HepG2 (cell line): ENCODE data around the gene SULT6B1. TPM values are rescaled to one million over a fixed set of nuclear protein-coding genes. Genes with fewer than 3 reads are reported as not detected.

Source experiments
- BHLHE40 ChIP-seq: IDR thresholded peaks from 2 replicates; pipeline ENCODE4 v1.6.1; 2011; ENCODE audit warnings: low read length, improper control_type of control experiment
- CBX1 ChIP-seq: IDR thresholded peaks from one replicate; pipeline ENCODE4 v1.6.1; 2016; ENCODE audit warnings: antibody characterized with exemption, low read depth
- KMT2A ChIP-seq: sonication (generic); formaldehyde crosslinking; IDR thresholded peaks from 2 replicates; pipeline ENCODE4 v1.4.0; 2020; ENCODE audit warnings: missing genetic modification reagents
- NBN ChIP-seq: fragments of 450-650 bp; conservative IDR thresholded peaks from 2 replicates; pipeline ENCODE4 v1.6.1; 2017
- NFRKB ChIP-seq: fragments of 450-650 bp; IDR thresholded peaks from 2 replicates; pipeline ENCODE4 v1.6.1; 2017
- NR2C2 ChIP-seq: sonication (generic); formaldehyde crosslinking; IDR thresholded peaks from 2 replicates; pipeline ENCODE4 v1.4.0; 2020; ENCODE audit warnings: missing genetic modification reagents, mild to moderate bottlenecking, moderate library complexity, borderline replicate concordance
- NR3C1 ChIP-seq: sonication (generic); formaldehyde crosslinking; IDR thresholded peaks from 2 replicates; pipeline ENCODE4 v1.4.0; 2020; ENCODE audit warnings: missing genetic modification reagents
- REL ChIP-seq: sonication (generic); formaldehyde crosslinking; conservative IDR thresholded peaks from 2 replicates; pipeline ENCODE4 v1.8.0; 2022; ENCODE audit warnings: mild to moderate bottlenecking, missing genetic modification reagents, moderate library complexity
- SPEN ChIP-seq: sonication (generic); formaldehyde crosslinking; IDR thresholded peaks from 2 replicates; pipeline ENCODE4 v1.5.1; 2020; ENCODE audit warnings: low read depth, mild to moderate bottlenecking, missing genetic modification reagents
- TBX2 ChIP-seq: sonication (generic); formaldehyde crosslinking; IDR thresholded peaks from 2 replicates; pipeline ENCODE4 v1.5.0; 2020; ENCODE audit warnings: missing genetic modification reagents, mild to moderate bottlenecking, borderline replicate concordance
- ZNF24 ChIP-seq: fragments of 450-650 bp; IDR thresholded peaks from 2 replicates; pipeline ENCODE4 v1.6.1; 2017; ENCODE audit warnings: antibody characterized with exemption, mild to moderate bottlenecking
- ZNF33A ChIP-seq: sonication (generic); formaldehyde crosslinking; IDR thresholded peaks from 2 replicates; pipeline ENCODE4 v1.5.1; 2020; ENCODE audit warnings: missing genetic modification reagents, mild to moderate bottlenecking, moderate library complexity, borderline replicate concordance
- ZNF367 ChIP-seq: sonication (generic); formaldehyde crosslinking; IDR thresholded peaks from 2 replicates; pipeline ENCODE4 v1.4.0; 2020; ENCODE audit warnings: missing genetic modification reagents, borderline replicate concordance
- ZNF460 ChIP-seq: sonication (generic); formaldehyde crosslinking; IDR thresholded peaks from 2 replicates; pipeline ENCODE4 v1.5.1; 2020; ENCODE audit warnings: missing genetic modification reagents, mild to moderate bottlenecking, borderline replicate concordance
- ZNF552 ChIP-seq: sonication (generic); formaldehyde crosslinking; IDR thresholded peaks from 2 replicates; pipeline ENCODE4 v1.9.0; 2022; ENCODE audit warnings: missing genetic modification reagents, mild to moderate bottlenecking, borderline replicate concordance
- ZNF589 ChIP-seq: sonication (generic); formaldehyde crosslinking; conservative IDR thresholded peaks from 2 replicates; pipeline ENCODE4 v1.8.0; 2022; ENCODE audit warnings: mild to moderate bottlenecking, moderate library complexity, missing genetic modification reagents
- polyA plus RNA-seq, 8 experiments: library from polyadenylated mRNA; depleted of rRNA in 3 of 8; stranded (reverse) in 7 of 8; unstranded in 1 of 8; fragments of >200 nt; fragmentation: Illumina TruSeq in 4 of 8; extraction: Trizol in 4 of 8; gene quantifications; 2 replicates each; pipeline versions ENCODE4 v1.2.1 to v1.2.3, GENCODE V29; 2011 to 2016; ENCODE audit warnings: low read depth in 4 of 8, missing spikeins in 1 of 8, mixed read lengths in 1 of 8; ENCODE audit not compliant: insufficient read depth in 1 of 8
- total RNA-seq, 5 experiments: library from RNA; depleted of rRNA; stranded (reverse); fragments of >200 nt; fragmentation: Illumina TruSeq; extraction: Trizol; gene quantifications; 2 replicates each; pipeline ENCODE4 v1.2.3, GENCODE V29; 2016; ENCODE audit warnings: low read depth in 1 of 5
- TF ChIP-seq, protein P1 (sequence below): IDR thresholded peaks from 2 replicates; pipeline ENCODE4 v1.6.1; 2018; ENCODE audit warnings: missing genetic modification reagents, mild to moderate bottlenecking, missing compliant biosample characterization
- TF ChIP-seq, protein P2 (sequence below): sonication (generic); formaldehyde crosslinking; IDR thresholded peaks from 2 replicates; pipeline ENCODE4 v1.9.0; 2022; ENCODE audit warnings: missing genetic modification reagents, mild to moderate bottlenecking, borderline replicate concordance
- TF ChIP-seq, protein P3 (sequence below): sonication (generic); formaldehyde crosslinking; IDR thresholded peaks from 2 replicates; pipeline ENCODE4 v1.8.0; 2022; ENCODE audit warnings: mild to moderate bottlenecking, missing genetic modification reagents, moderate library complexity
- TF ChIP-seq, protein P4 (sequence below): sonication (generic); formaldehyde crosslinking; IDR thresholded peaks from 2 replicates; pipeline ENCODE4 v1.5.1; 2020; ENCODE audit warnings: missing genetic modification reagents, mild to moderate bottlenecking, borderline replicate concordance
- TF ChIP-seq, protein P5 (sequence below): sonication (generic); formaldehyde crosslinking; conservative IDR thresholded peaks from 2 replicates; pipeline ENCODE4 v1.5.0; 2020; ENCODE audit warnings: missing genetic modification reagents

SULT6B1 gene
- total and polyA plus RNA-seq, 2 of the 13 experiments (the other 11 are each of a cell fraction or from before 2014, with no cell fraction given): not detected

DNA sequence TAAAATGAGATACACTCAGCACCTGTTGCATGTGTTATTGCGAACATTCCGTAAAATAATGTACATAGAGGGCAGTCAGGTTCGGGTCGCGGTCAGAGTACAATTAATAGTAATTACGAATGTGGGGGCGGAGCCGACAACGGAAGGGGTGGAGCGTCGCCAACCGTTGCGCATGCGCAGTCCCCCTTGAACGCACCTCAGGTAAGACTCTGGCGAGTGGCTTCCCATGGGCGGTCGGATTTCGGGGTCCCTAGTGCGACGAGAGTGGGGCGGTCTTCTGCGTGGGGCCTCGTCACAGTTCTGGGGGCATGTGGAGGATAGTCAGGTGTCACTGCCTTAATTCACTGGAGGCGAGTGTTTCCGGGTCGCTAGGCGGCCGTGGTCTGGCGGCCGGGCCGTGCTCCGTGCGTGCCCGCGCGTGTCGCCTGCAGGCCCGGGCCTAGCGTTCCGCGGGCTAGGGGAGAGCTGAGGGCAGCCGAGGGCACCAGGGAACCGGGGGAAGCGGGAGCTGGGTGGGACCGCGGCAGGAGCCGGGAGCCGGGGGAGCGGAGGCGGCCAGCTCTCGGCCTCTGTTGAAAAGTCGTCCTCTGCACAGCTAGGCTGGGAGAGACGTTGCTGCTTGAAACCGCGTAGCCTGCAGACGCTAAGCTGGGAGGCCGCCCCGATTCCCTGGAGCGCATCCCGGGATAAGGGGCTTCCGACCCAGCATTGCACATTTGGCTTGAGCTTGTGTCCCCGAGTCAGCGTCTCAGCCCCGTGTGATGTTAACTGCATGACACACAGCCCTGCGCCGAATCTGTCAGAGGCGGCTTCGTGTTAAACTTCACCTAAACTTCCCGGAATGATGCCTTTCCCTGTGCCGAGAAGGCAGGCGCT, 8.1 kb upstream of the SULT6B1 start, which contains the start of gene CEBPZOS (continued):
- TF ChIP-seq, protein P1, sequence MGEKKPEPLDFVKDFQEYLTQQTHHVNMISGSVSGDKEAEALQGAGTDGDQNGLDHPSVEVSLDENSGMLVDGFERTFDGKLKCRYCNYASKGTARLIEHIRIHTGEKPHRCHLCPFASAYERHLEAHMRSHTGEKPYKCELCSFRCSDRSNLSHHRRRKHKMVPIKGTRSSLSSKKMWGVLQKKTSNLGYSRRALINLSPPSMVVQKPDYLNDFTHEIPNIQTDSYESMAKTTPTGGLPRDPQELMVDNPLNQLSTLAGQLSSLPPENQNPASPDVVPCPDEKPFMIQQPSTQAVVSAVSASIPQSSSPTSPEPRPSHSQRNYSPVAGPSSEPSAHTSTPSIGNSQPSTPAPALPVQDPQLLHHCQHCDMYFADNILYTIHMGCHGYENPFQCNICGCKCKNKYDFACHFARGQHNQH: peak; percentile 86; the same call in 1 of the 2 replicates
- TF ChIP-seq CBX1: peak; percentile 92
- TF ChIP-seq KMT2A (CRISPR knock-in tag): peak; percentile 96
- TF ChIP-seq ZNF552: no peak
- TF ChIP-seq ZNF33A (CRISPR knock-in tag): no peak
- no peak; the same call in 1 of the 2 replicates for TF ChIP-seq ZNF367 (CRISPR knock-in tag)
- TF ChIP-seq NBN: no peak
- TF ChIP-seq REL (CRISPR knock-in tag): 0 out of 2 replicates have a peak, but pooled peaks have one; percentile 15
- no peak for TF ChIP-seq BHLHE40
- TF ChIP-seq, protein P2, sequence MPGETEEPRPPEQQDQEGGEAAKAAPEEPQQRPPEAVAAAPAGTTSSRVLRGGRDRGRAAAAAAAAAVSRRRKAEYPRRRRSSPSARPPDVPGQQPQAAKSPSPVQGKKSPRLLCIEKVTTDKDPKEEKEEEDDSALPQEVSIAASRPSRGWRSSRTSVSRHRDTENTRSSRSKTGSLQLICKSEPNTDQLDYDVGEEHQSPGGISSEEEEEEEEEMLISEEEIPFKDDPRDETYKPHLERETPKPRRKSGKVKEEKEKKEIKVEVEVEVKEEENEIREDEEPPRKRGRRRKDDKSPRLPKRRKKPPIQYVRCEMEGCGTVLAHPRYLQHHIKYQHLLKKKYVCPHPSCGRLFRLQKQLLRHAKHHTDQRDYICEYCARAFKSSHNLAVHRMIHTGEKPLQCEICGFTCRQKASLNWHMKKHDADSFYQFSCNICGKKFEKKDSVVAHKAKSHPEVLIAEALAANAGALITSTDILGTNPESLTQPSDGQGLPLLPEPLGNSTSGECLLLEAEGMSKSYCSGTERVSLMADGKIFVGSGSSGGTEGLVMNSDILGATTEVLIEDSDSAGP (CRISPR knock-in tag): peak; percentile 97
- TF ChIP-seq NR2C2 (CRISPR knock-in tag): peak; percentile 97
- TF ChIP-seq, protein P3, sequence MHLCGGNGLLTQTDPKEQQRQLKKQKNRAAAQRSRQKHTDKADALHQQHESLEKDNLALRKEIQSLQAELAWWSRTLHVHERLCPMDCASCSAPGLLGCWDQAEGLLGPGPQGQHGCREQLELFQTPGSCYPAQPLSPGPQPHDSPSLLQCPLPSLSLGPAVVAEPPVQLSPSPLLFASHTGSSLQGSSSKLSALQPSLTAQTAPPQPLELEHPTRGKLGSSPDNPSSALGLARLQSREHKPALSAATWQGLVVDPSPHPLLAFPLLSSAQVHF: no peak; the same call in 1 of the 2 replicates
- no peak for TF ChIP-seq NFRKB
- TF ChIP-seq SPEN (CRISPR knock-in tag): peak; percentile 92
- TF ChIP-seq ZNF24: no peak
- no peak for TF ChIP-seq NR3C1 (CRISPR knock-in tag)
- TF ChIP-seq ZNF460 (CRISPR knock-in tag): peak; percentile 25; the same call in 1 of the 2 replicates
- TF ChIP-seq, protein P4, sequence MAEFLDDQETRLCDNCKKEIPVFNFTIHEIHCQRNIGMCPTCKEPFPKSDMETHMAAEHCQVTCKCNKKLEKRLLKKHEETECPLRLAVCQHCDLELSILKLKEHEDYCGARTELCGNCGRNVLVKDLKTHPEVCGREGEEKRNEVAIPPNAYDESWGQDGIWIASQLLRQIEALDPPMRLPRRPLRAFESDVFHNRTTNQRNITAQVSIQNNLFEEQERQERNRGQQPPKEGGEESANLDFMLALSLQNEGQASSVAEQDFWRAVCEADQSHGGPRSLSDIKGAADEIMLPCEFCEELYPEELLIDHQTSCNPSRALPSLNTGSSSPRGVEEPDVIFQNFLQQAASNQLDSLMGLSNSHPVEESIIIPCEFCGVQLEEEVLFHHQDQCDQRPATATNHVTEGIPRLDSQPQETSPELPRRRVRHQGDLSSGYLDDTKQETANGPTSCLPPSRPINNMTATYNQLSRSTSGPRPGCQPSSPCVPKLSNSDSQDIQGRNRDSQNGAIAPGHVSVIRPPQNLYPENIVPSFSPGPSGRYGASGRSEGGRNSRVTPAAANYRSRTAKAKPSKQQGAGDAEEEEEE (CRISPR knock-in tag): no peak; the same call in 1 of the 2 replicates
- TF ChIP-seq, protein P5, sequence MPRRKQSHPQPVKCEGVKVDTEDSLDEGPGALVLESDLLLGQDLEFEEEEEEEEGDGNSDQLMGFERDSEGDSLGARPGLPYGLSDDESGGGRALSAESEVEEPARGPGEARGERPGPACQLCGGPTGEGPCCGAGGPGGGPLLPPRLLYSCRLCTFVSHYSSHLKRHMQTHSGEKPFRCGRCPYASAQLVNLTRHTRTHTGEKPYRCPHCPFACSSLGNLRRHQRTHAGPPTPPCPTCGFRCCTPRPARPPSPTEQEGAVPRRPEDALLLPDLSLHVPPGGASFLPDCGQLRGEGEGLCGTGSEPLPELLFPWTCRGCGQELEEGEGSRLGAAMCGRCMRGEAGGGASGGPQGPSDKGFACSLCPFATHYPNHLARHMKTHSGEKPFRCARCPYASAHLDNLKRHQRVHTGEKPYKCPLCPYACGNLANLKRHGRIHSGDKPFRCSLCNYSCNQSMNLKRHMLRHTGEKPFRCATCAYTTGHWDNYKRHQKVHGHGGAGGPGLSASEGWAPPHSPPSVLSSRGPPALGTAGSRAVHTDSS: no peak
- TF ChIP-seq TBX2 (CRISPR knock-in tag): peak; percentile 96
- TF ChIP-seq ZNF589 (CRISPR knock-in tag): no peak
